NCI-H1048 (cell line): ENCODE results near the gene CEP43.
A peak's percentile ranks its signal among the peaks of the same experiment; 100 is the strongest.
"Not testable (repeated sequence)": the region's sequence is repeated elsewhere in the genome, so short reads cannot be mapped to it uniquely, and the experiment has no call there.

Source experiments
- DNase-seq: peaks from one replicate; lab custom pipeline; 2025; lab: John Stamatoyannopoulos, UW

Gene CEP43, protein sequence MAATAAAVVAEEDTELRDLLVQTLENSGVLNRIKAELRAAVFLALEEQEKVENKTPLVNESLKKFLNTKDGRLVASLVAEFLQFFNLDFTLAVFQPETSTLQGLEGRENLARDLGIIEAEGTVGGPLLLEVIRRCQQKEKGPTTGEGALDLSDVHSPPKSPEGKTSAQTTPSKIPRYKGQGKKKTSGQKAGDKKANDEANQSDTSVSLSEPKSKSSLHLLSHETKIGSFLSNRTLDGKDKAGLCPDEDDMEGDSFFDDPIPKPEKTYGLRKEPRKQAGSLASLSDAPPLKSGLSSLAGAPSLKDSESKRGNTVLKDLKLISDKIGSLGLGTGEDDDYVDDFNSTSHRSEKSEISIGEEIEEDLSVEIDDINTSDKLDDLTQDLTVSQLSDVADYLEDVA

DNA sequence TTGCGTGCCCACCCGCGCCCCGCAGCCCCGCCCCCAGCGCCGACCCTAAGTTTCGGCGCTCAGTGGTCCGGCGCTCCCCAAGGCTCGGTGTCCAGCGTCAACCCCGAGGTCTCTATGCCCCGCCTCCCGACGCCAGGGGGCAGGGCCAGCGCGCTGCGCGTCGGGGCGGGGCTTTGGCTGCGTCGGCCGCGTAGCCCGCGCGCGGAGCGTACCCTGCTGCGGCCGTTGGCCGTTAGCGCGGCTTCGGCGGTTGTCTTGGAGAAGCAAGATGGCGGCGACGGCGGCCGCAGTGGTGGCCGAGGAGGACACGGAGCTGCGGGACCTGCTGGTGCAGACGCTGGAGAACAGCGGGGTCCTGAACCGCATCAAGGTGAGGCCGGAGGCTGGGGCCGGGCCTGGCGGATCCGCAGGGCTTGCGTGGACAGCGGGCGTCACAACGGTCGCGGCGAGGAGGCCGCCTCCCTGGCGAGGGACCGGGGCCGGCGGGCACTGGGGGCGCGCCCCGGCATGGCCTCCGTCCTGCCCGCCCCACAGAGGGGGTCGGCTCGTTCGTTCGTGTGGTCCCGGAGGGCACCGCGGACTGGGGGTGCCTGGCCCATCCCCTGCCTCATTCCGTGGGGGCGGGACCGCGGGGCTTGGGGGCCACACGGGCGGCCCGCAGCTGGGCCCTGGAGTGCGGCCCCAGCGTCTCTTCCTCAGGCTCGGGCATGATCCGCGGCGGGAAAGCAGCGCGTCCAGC lies at the start of gene CEP43:
Gene CEP43, plus strand, starts transcription at position 253 of the 739 bp plus-strand sequence. Its CDS starts 16 bp downstream, at position 269.
- peak; percentile 86 for DNase-seq

DNA sequence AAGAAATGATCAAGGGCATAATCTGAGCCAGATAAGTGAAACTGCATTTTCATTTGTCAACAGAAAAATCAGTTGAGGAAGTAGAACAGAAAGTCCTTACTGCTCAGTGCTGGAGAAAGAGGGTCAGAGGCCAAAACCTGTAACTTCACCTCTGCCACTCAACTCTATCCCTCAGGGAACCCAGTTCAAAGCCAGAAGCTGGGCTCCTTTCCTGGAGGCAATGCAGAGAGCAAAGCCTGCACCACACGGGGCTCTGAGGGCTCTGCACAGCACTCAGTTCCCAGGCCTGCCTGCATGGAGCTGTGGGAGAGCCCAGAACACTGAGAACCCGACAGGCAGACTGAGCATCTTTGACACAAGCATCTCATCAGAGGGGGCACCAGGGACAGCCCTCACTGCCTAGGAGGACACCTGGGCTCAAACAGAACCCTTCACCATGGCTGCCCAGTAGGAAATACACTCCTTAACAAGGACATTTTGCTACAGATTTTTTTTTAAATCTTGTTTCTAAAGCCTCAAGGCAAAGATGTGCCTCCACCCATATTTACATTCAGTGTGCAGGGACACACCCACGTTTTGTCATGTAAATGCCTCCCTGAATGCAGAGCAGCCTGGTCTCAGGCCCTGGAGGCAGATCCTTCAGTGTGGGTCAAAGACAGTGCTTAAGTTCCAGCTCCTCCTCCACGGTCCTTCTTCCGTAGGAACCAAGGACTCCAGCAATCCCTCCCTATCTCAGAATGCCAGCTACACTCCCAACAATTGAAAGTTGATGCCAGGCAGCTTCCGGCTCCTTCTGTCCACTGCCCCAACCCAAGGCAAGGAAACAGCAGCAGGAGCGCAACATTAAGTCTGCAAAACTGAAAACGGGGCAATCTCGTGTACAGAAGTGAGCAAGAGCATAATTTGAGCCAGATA lies 49.4 kb upstream of the CEP43 start:
- no peak for DNase-seq

DNA sequence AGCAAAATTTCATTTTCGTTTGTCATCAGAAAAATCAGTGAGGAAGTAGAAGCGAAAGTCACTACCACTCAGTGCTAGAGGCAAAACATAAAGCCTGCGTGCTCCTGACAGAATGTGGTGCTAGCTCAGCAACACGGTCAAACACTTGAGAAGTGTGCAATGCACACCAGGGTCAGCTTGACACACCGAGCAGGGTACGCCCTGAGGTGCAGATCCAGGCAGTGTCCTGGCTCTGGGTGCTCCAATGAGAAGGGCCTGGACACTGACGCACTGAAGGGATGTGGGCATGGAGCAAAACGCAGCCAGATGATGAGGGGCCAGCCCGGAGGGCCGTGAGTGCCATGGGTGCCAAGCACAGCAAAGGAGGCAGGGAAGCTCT lies 48.8 kb upstream of the CEP43 start:
- no peak for DNase-seq

DNA sequence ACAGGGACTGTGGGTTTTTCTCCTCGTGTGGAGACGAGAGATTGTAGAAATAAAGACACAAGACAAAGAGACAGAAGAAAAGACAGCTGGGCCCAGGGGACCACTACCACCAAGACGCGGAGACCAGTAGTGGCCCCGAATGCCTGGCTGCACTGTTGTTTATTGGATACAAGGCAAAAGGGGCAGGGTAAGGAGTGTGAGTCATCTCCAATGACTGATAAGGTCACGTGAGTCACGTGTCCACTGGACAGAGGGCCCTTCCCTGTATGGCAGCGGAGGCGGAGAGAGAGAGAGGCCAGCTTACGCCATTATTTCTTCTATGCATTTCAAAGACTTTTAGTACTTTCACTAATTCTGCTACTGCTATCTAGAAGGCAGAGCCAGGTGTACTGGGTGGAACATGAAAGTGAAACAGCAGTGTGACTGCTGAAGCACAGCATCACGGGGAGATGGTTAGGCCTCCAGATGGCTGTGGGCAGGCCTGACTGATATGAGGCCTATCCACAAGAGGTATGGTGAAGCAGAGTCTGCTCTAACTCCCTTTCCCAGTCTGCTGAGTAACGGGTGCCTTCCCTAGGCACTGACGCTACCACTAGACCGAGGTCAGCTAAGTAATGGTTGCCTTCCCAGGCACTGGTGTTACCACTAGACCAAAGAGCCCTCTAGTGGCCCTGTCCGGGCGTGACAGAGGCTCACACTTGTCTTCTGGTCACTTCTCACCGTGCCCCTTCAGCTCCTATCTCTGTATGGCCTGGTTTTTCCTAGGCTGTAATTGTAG lies 48.1 kb upstream of the CEP43 start:
- DNase-seq = not testable (repeated sequence)

DNA sequence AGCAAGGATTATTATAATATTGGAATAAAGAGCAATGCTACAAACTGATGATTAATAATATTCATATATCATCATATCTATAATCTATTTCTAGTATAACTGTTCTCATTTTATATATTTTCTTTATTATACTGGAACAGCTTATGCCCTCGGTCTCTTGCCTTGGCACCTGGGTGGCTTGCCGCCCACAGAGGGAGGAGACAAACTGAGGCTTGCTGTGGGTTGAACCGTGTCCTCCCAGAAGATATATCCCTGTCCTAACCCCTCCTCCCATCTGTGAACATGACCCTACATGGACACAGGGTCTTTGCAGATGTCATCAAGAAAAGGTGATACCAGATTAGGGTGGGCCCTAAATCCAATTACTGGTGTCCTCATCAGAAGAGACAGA lies 47.5 kb upstream of the CEP43 start:
- no peak for DNase-seq

DNA sequence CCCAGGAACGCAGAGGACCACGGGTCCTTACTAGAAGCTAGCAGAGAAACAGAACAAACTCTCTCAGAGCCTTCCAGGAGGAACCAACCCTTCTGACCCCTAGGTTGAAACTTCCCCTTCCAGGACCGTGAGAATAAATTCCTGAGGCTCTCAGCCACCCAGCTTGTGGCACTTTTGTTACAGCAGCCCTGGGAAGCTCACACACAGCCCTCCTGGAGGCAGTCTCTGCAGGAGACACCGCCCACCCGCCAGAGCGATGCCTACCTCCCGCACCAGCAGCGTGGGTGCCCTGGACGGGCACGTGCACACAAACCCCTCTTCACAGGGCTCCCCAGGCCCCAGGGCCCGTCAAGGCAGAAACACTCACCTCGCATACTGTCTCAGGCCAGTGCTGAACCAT lies 47.1 kb upstream of the CEP43 start:
- DNase-seq = no peak

DNA sequence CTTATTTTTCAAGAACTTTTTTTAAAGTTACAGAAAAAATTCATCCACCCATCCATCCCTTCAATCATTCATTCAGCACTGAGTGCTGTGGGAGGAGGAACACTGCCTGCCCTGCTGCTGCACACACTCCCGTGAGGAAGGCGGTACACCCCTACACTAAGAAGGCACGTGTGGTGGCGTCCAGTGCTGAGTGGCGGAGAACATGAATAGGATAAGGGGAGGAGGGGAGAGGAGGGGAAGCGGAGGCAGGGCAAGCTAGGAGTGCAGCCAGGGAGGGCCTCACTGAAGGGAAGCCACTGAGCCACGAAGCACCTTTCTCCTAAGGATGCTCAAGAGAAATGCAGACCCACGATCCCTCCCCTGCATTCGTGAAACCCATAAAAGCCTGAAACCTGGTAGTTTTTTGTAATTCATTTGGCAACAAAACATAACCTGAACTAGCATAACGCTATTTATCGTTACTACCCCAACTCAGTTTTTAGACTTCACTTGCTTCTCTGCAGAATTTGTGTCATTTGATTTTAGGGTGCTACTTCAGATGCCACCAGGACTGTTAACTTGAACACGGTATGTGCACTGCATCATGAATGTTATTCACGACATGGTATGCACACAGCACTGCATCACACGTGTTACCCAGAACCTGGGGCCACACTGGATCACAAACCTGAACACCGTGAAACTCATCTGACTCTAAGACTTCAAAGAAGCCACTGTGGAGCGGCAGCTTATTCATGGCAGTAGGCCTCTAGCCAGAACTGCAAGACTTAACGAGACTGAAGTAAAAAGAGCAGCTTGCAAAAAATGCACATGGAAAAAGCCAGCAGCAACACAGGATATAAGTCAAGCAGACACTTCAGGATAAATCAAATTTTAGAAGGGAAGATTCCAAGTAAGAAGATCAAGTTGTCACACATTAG lies 46.4 kb upstream of the CEP43 start:
- no peak for DNase-seq

DNA sequence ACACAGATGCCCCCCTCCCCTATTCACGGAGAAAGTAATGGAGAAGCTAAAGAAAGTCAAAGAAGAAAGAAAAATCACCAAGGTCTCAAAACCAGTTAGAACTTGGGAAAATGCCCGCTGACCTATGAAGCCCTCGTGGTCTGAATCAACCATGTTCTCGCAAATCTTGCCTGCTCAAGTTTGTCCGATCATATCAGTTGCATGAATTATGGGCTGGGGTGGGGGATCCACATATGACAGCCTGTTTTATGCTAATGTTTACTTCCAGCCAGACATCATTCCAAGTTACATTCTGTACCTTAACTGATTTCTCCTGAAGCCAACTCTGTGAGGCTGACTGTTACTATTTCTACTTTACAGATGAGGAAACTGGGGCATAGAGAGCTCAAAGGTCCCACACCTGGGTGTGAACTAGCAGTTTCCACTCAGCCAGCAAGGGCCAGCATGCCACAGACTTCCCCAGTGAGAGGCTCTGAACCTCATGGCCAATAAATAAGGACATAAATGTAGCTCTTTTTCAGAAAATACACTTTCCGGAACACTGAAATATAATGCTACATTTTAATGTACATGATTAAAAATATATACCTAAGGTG lies 45.0 kb upstream of the CEP43 start:
- no peak for DNase-seq

DNA sequence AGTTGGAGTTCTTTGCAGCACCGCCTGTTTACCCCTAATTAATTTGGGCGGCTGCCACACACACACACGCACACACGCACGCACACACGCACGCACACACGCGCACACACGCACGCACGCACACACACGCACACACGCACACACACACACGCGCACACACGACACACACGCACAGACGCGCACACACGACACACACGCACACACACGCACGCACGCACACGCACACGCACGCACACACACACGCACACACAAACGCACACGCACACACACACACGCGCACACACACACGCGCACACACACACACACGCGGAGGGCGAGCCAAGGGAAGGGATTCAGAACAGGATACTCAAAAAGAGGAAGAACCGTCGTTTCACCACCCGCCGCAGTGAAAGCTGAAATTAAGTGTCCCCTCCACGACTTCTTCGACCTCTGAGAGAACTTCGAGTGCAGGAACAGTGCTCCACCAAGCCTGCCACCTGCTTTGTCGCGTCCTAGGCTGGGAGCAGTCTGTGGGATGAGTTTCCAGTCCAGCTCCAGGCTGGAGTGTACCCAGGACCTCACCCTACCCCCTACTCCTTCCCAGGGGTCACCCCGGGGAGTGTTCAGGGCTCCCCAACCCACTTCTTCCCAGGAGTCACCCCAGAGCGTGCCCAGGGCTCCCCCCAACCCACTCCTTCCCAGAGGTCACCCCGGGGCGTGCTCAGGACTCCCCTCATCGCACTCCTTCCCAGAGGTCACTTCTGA lies 43.9 kb upstream of the CEP43 start:
- DNase-seq = no peak

DNA sequence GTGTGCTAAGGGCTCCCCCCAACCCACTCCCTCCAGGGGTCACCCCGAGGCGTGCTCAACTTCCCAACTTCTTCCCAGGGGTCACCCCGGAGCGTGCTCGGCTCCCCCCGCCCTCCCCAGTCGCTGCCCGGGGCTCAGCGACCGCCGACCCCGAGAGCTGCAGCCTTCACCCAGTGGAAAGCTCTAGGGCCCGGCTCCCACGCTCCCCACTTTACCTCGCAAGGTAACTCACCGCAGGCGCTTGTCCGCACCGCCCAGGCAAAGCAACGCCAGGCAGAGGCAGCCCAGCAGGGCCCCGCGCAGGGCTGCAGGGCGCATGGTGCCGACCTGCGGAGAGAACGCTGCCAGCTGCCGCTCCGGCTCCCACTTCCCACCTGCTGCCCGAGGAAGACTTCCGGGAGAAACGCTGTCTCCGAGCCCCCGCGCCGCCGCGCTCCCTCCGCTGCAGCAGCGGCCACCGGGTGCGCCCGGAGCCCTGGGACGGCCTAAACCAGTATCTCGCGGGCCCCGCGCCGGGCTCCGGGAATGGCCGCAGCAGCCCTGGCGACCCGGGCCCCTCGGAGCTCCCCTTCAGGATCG lies 43.2 kb upstream of the CEP43 start:
- no peak for DNase-seq

DNA sequence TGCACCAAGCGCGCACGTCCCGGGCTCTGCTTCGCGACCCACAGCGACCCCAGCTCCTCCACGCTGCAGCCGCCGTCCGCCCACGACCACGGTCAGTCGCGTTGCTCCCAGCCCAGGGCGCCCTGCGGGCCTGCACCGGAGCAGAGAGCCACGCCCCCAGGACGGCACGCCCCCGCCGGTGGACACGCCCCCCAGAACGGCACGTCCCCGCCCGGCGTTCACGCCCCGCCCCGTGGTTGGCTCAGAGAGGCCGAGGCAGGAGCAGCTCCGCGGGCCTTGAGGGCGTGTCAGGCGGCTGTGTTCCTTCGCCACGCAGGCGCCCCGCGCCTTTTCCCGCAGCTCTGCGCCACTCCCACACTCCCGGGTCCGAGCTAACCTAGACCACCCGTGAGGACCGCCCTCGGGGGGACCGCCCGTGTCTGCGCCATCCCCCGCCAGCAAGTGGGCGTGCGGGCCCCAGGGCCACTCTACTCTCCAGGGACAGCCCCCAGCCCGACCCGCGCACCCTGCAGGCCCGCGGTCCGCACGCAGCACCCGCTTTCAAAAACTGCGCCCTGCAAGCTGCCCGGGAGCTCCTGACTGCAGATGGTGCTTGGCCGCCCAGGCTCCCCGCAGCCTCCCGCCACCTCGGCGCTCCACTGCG lies 42.6 kb upstream of the CEP43 start, which contains the start of gene RNASET2:
Gene RNASET2, minus strand, starts transcription at position 107 of the 643 bp plus-strand sequence. CDS start 368 bp downstream, outside the sequence.
- peak; percentile 85 for DNase-seq

DNA sequence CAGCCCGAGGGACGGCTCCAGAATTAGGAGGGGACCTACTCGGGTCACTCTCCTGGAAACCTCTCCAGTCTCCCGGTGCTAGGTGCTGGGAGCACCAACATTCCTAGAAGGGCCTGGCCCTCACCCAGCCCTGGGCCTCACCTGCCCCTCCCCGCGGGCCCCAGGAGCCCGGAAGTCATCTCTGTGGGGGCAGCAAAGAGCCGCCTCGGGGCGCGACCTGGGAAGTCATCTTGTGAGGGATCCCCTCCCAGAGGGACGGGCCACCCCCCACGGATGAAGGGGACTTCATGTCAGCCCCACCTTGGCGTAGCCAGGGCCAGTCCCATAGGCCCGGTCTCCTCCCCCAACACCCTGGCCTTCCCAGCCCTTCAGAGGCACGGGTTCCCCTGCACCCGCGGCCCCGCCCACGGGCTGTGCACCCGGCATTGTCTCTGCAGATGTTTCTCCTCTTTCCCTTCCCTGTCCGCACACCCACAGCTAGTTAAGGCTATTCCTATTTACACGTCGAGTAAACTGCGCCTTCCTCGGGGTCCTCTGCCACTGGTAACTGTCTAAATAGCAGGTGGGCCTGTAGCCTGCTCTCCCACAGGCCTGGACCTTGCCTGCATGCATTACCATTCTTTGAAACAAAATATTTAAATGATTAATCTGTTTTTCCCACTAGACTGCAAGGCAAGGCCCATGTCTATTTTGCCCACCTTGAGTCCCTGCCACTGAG lies 42.0 kb upstream of the CEP43 start:
- no peak for DNase-seq

DNA sequence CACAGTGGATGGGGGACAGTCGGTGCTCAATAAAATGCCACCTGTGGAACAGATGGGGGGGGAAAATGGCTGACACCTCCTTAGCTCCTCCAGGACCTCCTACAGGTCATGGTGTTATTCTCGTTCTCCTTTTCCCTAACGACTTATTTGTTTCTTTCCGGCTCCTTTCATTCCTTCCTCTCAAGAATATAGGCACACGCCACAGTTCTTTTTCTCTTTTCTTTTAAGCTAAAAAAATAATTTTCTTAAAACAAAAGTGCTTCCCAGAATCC lies 41.5 kb upstream of the CEP43 start:
- DNase-seq = no peak

DNA sequence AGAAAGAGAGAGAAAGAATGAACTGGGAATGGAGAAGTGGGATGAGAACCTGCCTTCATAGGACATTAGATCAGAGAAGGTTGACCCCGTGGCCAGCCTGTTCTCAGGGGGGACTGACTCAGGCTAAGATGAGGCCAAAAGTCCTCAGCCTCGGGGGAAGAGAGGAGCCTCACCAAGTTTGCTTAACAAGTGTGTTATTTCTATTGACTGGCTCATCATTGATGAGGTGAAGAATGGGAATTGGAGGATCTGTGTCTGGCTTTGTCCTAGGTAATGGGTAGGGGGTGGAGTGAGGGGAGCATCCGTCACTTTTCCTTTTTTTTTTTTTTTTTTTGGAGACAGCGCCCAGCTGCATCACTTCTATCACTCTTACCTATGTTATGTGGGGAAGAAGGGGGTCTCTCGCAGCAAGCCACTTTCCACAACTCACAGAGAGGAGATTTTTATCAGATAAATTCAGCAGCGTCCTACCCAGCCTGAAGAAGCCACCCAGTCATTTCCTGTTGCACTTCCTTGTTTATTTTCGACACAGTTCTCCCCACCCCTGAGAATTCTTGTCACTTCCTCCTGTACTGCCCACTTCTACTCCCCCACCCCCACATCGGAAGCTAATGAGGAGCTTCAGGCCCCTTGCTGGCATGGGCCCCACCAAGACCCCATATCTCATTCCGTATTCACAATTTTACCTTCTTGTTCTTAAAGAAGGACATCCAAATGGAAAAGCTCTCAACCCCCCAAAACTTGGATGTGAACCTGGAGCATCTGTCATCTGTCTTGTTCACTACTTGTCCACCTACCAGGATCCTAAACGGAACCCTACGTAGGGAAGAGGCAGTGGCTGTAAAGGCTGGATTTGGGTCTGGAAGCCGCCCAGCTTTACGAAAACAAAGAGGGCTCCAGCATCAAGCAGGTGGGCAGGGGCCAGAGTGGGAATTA lies 40.0 kb upstream of the CEP43 start:
- no peak for DNase-seq

DNA sequence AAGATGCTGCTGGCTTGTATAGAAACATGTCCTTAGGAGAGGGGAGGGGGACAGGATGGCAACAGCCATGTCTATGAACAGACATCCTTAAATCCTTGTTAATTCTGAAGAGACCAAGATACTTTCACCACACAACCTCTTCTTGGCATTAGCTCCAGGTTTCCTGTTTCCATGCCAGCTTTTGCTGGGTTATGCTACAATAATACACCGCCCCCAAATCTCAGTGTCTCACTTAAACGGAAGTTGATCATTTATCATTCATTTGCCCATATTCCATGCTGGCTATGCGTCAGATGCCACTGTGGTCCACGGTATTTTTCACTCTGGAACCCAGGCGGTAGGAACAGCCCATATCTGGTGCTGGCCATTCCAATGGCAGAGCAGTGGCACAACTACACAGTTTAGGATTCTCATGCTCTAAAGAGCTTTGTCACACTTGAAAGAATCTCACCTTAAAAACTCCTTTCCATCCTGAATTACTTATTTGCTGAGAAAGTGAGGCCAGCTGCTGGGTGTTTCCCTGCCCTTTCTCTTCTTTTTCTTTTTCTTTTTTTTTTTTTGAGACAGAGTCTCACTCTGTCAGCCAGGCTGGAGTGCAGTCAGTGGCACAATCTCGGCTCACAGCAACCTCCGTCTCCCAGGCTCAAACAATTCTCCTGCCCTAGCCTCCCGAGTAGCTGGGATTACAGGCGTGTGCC lies 39.1 kb upstream of the CEP43 start:
- DNase-seq = no peak

DNA sequence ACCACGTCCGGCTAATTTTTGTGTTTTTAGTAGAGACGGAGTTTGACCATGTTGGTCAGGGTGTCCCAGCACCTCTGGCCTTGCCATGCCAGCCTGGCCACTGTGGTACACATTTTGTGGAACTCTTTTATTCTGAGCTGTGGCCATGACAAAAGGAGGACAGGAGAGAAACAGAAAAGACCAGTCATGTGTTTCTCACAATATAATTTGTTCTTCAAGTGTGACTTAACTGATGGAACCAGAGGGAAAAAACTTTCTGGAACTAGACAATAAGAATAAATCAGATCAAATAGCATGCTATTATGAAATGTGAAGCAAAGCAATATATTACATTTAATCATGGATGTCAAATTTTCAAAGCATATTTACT lies 38.6 kb upstream of the CEP43 start:
- DNase-seq = no peak
